PC-3 (cell line): ENCODE data around the gene ZNF622.

Experiments
- CTCF ChIP-seq: fragments of 300-600 bp; sonication (generic); conservative IDR thresholded peaks from 2 replicates; pipeline ENCODE4 v1.5.1; 2017; ENCODE audit warnings: antibody characterized with exemption, low read depth, mild to moderate bottlenecking, low read length
- EZH2 ChIP-seq: fragments of 300-600 bp; sonication (generic); IDR thresholded peaks from one replicate; pipeline ENCODE4 v1.6.1; 2017; ENCODE audit warnings: antibody characterized with exemption, mild to moderate bottlenecking, low read length; ENCODE audit not compliant: unreplicated experiment

- TF ChIP-seq CTCF, result peak; percentile 99
- no peak for TF ChIP-seq EZH2
Measured at GRCh38 chr5:16489322-16489791, 23.8 kb upstream of the ZNF622 start.
